NCI-H1105 (cell line): Measurements from ENCODE around the gene GTF3C4.
"Not testable (repeated sequence)": the region's sequence is repeated elsewhere in the genome, so short reads cannot be mapped to it uniquely, and the experiment has no call there.

Experiments used
- DNase-seq: peaks from one replicate; lab custom pipeline; 2025; lab: John Stamatoyannopoulos, UW

Gene GTF3C4

GRCh38 chr9:132702254-132702653 lies 32.0 kb downstream of the GTF3C4 start:
- no peak for DNase-seq

- no peak for DNase-seq
Observed at GRCh38 chr9:132703336-132703735, 33.1 kb downstream of the GTF3C4 start.

- DNase-seq: no peak
Observed at GRCh38 chr9:132708239-132708638, 38.0 kb downstream of the GTF3C4 start.

DNA sequence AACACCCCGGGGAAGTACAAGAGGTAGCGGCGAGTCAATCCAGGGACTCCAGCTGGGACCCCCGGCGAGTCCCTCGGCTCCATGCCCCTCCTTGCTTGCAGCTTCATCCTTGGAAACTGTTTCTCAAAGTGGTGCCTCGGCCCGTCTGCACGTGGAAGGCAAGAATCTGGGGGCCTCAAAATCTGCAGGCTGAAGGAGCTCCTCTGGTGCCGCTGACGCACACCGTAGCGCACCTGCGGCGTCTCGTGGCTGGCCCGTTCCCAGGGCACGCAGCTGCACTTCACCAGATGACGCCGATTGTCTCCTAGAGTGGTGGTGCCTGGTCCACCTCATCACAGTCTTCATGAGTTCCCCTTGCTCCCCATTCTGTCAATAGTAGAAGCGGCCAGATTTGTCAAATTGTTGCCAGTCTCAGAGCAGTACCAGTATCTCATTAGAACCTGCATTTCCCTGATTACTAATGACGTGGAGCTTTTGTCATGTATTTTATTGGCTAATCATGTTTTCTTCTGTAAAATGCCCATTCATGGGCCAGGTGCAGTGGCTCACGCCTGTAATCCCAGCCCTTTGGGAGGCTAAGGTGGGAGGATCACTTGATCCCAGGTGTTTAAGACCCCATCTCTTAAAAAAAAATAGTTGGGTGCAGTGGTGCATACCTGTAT lies 38.6 kb downstream of the GTF3C4 start:
- DNase-seq: no peak

DNA sequence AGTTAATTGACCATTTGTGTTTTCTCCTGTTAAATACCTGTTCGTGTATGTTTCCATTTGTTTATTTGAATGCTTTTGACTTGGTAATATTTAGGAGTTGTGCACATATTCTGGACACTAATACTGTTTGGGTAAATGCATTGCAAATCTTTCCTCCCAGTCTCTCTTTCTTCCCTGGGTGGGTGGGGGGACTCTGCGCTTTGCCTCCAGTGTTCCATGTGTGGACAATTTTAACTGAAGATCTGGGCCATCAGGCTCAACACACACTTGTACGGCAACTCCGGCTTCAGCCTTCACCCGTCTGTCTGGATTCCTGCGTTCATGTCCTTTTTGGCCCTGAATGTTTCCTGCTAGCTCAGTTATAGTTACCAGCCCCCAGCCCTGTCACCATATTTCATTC lies 40.1 kb downstream of the GTF3C4 start:
- DNase-seq: no peak

DNA sequence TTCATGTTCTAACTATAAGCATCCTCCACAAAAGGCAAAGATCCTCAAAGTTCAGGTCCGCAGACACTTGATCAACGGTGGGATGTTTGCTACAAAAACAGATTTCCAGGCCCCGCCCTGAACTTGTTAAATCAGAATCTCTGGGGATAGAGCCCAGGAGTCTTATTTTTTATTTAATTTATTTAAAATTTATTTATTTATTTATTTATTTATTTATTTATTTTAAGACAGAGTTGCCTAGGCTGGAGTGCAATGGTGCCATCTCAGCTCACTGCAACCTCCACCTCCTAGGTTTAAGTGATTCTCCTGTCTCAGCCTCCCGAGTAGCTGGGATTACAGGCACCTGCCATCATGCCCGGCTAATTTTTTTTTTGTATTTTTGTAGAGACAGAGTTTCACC lies 40.9 kb downstream of the GTF3C4 start:
- not testable (repeated sequence) for DNase-seq

- no peak for DNase-seq
Observed at GRCh38 chr9:132711846-132712245, 41.6 kb downstream of the GTF3C4 start.

- DNase-seq: no peak
Observed at GRCh38 chr9:132712753-132713152, 42.5 kb downstream of the GTF3C4 start.

DNA sequence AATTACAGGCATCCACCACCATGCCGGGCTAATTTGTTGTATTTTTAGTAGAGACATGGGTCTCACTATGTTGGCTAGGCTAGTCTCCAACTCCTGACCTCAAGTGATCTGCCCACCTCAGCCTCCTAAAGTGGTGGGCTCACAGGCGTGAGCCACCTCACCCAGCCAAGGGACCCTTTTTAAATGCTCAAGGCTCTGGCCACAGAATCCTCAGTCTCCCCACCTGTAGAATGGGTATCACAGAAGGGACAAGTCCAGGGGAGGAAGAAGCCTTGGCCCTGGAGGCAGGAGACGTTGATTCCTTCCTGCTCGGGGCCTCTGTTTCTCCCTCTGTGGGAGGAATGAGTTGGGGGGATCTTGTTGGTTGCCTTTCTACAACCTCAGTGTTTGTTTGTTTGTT lies 45.7 kb downstream of the GTF3C4 start:
- DNase-seq: no peak

DNA sequence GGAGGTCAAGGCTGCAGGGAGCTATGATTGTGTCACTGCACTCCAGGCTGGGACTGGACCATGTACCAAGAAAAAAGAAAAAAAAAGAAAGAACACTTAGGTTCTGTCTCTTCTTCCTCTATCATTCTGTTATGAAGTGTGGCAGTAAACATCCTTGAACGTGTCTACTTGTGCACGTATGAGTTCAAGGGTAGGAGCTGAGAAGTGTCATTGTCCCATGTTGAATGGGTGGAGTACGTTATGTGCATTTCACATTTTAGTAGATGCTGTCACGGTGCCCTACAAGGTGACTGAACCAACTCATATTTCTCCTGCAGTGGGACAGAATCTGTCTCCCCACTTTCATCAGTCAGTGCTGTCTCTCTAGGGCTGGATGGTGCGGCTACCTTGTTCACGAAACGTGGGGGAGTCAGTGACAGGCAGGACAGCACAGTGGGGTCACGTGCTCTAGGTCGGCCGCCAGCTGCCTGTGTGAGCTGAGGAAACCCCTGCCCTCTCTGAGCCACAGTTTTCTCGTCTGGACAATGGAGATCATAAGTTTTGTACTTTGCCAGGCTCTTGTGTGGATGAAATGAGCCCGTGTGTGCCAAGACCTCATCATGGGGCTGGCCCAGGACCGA lies 47.2 kb downstream of the GTF3C4 start:
- DNase-seq: no peak

DNA sequence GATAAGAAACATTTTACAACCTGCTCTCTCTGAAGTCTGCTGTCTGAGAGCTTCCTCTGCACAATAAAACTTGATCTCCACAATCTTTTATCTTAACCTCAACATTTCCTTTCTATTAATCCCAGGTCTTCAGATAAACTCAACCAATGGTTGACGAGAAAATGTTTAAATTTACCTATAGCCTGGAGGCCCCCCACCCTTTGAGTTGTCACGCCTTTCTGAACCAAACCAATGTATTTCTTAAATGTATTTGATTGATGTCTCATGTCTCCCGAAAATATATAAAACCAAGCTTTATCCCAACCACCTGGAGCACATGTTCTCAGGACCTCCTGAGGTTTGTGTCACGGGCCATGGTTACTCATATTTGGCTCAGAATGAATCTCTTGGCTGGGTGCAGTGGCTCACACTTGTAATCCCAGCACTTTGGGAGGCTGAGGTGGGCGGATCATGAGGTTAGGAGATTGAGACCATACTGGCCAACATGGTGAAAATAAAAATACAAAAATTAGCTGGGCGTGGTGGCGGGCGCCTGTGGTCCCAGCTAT lies 48.2 kb downstream of the GTF3C4 start:
- not testable (repeated sequence) for DNase-seq

DNA sequence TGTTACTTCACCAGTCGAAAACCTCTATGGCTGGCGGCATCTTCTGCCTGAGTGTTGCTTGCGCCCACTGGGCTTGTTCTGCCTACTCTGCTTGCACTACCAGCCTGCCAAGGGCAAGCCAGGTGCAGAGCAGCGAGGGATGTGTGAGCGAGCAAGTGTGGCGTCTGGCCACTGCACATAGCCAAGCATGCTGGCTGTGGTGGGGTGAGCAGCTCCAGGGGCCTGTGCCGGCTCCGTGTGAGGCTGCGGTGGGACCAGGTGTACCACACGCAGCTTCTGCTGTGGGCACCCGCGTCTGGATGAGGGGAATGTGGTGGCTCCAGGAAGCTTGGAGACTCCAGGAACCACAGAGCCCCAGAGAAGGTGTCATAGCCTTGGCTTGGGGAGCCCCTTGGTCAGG lies 51.4 kb downstream of the GTF3C4 start:
- no peak for DNase-seq

DNA sequence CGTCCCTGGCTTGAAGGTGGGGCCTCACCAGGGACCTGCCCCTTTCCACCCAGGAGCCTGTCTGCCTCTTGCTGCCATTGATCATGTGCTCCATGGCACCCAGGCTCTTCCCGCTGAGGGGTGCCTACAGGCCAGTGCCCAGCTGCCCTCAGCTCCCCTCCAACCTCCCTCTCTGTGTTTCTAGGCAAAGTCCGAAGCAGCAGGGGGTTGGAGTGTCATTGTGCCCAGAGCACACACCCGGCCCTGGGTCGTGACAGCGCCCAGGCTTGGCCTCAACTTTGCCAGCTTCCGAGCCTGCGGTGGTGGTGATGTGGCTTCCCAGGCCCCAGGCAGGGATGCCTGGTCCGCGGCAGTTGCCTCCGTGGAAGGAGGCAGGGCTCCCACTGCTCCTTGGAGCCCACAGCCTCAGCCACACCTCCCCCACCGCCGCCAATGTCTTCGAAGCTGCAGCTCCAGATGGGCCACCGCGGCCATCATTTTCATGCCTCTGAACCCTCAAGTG lies 52.4 kb downstream of the GTF3C4 start:
- DNase-seq: no peak

DNA sequence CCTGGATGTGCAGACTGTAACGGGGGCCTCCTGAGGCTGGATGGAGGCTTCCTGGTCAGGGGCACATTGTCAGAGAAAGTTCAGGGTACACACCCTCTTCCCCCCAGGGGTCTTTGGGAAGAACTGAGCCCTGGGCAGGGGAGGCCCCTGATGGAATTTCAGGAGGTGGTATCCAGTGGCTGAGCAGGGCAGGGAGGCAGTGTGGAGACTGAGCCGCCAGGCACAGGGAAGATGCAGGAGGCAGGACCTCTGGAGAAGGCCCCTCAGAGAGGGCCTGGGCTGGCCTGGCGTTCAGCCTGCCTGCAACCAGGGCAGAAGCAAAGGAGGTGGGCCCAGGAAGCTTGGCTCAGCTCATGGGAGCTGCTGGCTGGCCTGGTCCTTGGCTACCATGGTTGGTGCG lies 53.5 kb downstream of the GTF3C4 start:
- no peak for DNase-seq

GRCh38 chr9:132725306-132725705 lies 55.0 kb downstream of the GTF3C4 start:
- DNase-seq: no peak

- no peak for DNase-seq
Observed at GRCh38 chr9:132726576-132727130, 56.4 kb downstream of the GTF3C4 start.

- DNase-seq: no peak
Observed at GRCh38 chr9:132728071-132728470, 57.8 kb downstream of the GTF3C4 start.

DNA sequence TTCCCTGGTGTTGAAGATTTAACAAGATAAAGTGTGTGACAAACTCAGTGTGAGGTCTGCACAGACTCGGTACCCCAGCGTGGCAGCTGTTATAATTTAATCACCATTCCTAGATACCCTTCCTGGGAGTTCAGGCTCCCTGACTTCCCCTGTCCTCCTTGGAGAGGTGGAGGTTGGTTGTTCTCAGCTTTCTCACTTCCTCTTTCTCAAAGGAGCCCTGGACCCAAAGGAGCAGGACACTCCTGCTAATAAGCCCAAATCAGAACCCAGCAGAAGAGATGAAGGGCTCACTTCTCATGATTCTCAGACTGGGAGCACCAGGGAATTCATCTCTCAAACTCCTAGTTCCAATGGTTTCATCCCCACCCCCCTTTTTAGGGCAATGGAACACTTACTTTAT lies 58.2 kb downstream of the GTF3C4 start:
- DNase-seq: no peak

DNA sequence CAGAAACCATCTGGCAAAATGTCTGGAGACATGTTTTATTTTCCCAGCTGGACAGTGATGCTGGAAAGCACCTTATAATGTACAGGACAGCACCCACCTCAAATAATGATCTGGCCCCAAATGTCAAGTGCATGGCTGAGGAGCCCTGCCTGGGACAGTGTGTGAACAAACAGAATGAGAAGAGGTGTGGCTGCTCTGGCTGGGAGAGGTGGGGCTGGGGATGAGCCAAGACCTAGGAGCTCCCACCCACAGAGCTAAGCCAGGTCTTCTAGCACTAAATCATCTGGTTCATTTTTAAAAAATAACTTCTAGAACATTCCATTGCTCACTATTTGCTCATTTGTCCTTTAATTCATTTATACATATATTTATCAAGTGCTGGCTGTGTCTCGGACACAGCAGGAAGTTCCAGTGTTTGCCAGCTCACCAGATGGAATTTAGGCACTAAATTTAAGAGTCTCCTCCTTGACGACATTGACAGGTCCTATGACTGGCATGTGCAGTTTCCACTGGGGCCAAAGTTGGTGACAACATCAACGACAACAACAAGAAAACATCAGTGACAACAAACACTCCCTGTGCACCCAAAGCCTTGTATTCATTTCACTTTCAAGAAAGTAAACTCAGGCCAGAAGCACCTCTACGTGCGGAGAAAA lies 59.1 kb downstream of the GTF3C4 start:
- DNase-seq: no peak

DNA sequence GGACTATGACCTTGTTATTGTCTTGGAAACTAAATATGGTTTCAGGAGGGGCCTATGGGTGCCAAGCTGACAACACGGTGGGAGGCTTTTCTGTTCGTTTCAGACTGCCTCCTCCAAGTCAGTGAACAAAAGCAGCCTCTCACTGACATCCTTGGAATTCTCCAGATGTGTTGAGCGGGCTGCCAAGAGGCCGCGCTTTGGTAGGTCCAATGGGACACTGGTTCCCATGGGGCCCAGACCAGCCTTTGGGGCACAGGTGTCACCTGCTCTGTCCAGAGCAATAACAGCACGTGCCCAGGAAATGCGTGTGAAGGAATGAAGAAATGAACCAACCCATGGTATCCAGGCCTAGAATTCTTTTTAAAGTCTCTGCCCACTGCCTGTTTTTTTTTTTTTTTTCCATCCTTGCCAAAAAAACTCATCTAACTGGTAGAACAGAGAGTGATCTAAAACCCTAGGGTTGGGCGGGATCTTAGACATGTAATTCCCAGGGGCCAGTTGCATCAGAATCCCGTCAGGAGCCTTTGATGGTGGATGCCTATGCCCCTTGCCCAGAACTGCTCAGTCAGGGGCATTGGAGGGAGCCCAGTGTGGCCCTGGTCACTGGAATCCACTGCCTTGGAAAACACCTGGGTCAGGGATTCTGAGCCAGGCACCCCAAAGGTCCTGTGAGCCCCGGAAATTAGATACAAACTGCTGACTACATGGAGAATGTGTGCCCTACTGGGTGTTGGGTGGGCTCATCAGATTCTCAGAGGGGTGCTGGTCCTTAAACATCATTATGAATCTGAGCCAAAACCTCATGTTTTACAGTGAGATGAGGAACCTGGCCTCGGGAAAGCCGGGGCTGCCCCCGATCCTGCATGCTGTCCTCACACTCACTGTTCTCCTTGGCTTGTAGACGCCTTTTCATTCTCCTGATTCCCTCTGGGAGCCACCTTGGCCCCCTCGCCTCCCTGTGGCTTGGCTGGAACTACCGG lies 60.1 kb downstream of the GTF3C4 start:
- no peak for DNase-seq

- DNase-seq: no peak
Observed at GRCh38 chr9:132731230-132731629, 61.0 kb downstream of the GTF3C4 start.
